ENCODE data around the gene ADNP2.

The ADNP2 gene

GRCh38 chr18:80126797-80127196 is 17.7 kb downstream of the ADNP2 start:
- no peak overlapping the region for H3K27ac ChIP-seq (ENCODE audit: low read depth, low read length)
- H3K36me3 ChIP-seq (ENCODE audit: insufficient read depth, low read length): peaks cover 12% of the 10 kb centered on the region
- H3K4me1 ChIP-seq (ENCODE audit: control insufficient read depth, insufficient read depth, low read length, unreplicated experiment): no peaks in the 10 kb centered on the region
- no peak overlapping the region for H2AFZ ChIP-seq (ENCODE audit: low read length, unreplicated experiment)
- no peak overlapping the region for H3K4me3 ChIP-seq (ENCODE audit: low read depth, low read length)
- no peaks in the 10 kb centered on the region for H3K27me3 ChIP-seq (ENCODE audit: insufficient read depth, low read length)
- peaks cover 59% of the 10 kb centered on the region for H3K79me2 ChIP-seq (ENCODE audit: control insufficient read depth, insufficient read depth, low read length, unreplicated experiment)

- peaks cover 58% of the 10 kb centered on the region for H3K79me2 ChIP-seq (ENCODE audit: control insufficient read depth, insufficient read depth, low read length, unreplicated experiment)
- H3K27ac ChIP-seq (ENCODE audit: low read depth, low read length): no peak overlapping the region
- H3K36me3 ChIP-seq (ENCODE audit: insufficient read depth, low read length): peaks cover 5% of the 10 kb centered on the region
- no peaks in the 10 kb centered on the region for H3K4me1 ChIP-seq (ENCODE audit: control insufficient read depth, insufficient read depth, low read length, unreplicated experiment)
- no peak overlapping the region for H2AFZ ChIP-seq (ENCODE audit: low read length, unreplicated experiment)
- H3K27me3 ChIP-seq (ENCODE audit: insufficient read depth, low read length): no peaks in the 10 kb centered on the region
- no peak overlapping the region for H3K4me3 ChIP-seq (ENCODE audit: low read depth, low read length)
Measured at GRCh38 chr18:80127635-80128034, 18.6 kb downstream of the ADNP2 start.

- H3K27me3 ChIP-seq (ENCODE audit: insufficient read depth, low read length): no peaks in the 10 kb centered on the region
- peaks cover 11% of the 10 kb centered on the region; the same call in 1 of the 2 replicates for H3K36me3 ChIP-seq (ENCODE audit: insufficient read depth, low read length)
- H2AFZ ChIP-seq (ENCODE audit: low read length, unreplicated experiment): no peak overlapping the region
- H3K4me3 ChIP-seq (ENCODE audit: low read depth, low read length): no peak overlapping the region
- peaks cover 41% of the 10 kb centered on the region for H3K79me2 ChIP-seq (ENCODE audit: control insufficient read depth, insufficient read depth, low read length, unreplicated experiment)
- H3K4me1 ChIP-seq (ENCODE audit: control insufficient read depth, insufficient read depth, low read length, unreplicated experiment): no peaks in the 10 kb centered on the region
- no peak overlapping the region for H3K27ac ChIP-seq (ENCODE audit: low read depth, low read length)
Measured at GRCh38 chr18:80129672-80130367, 20.8 kb downstream of the ADNP2 start.

GRCh38 chr18:80130555-80130954 is 21.5 kb downstream of the ADNP2 start:
- Histone ChIP-seq H3K4me3 (ENCODE audit: low read depth, low read length) (no peak overlapping the region), H3K79me2 (ENCODE audit: control insufficient read depth, insufficient read depth, low read length, unreplicated experiment) (peaks cover 37% of the 10 kb centered on the region), H3K36me3 (ENCODE audit: insufficient read depth, low read length) (peaks cover 13% of the 10 kb centered on the region; the same call in 1 of the 2 replicates), H3K4me1 (ENCODE audit: control insufficient read depth, insufficient read depth, low read length, unreplicated experiment) (no peaks in the 10 kb centered on the region), H3K27ac (ENCODE audit: low read depth, low read length) (no peak overlapping the region), H2AFZ (ENCODE audit: low read length, unreplicated experiment) (no peak overlapping the region), H3K27me3 (ENCODE audit: insufficient read depth, low read length) (no peaks in the 10 kb centered on the region)

GRCh38 chr18:80132180-80132812 is 23.2 kb downstream of the ADNP2 start:
- no peaks in the 10 kb centered on the region for H3K4me1 ChIP-seq (ENCODE audit: control insufficient read depth, insufficient read depth, low read length, unreplicated experiment)
- H3K4me3 ChIP-seq (ENCODE audit: low read depth, low read length): no peak overlapping the region
- H3K79me2 ChIP-seq (ENCODE audit: control insufficient read depth, insufficient read depth, low read length, unreplicated experiment): peaks cover 36% of the 10 kb centered on the region
- H2AFZ ChIP-seq (ENCODE audit: low read length, unreplicated experiment): no peak overlapping the region
- peaks cover 14% of the 10 kb centered on the region; the same call in 1 of the 2 replicates for H3K36me3 ChIP-seq (ENCODE audit: insufficient read depth, low read length)
- no peaks in the 10 kb centered on the region for H3K27me3 ChIP-seq (ENCODE audit: insufficient read depth, low read length)
- no peak overlapping the region for H3K27ac ChIP-seq (ENCODE audit: low read depth, low read length)

GRCh38 chr18:80133124-80133523 is 24.1 kb downstream of the ADNP2 start:
- H3K27me3 ChIP-seq (ENCODE audit: insufficient read depth, low read length): no peaks in the 10 kb centered on the region
- no peak overlapping the region for H2AFZ ChIP-seq (ENCODE audit: low read length, unreplicated experiment)
- no peaks in the 10 kb centered on the region for H3K4me1 ChIP-seq (ENCODE audit: control insufficient read depth, insufficient read depth, low read length, unreplicated experiment)
- peaks cover 27% of the 10 kb centered on the region for H3K79me2 ChIP-seq (ENCODE audit: control insufficient read depth, insufficient read depth, low read length, unreplicated experiment)
- no peak overlapping the region for H3K4me3 ChIP-seq (ENCODE audit: low read depth, low read length)
- no peak overlapping the region for H3K27ac ChIP-seq (ENCODE audit: low read depth, low read length)
- peaks cover 18% of the 10 kb centered on the region; the same call in 1 of the 2 replicates for H3K36me3 ChIP-seq (ENCODE audit: insufficient read depth, low read length)

GRCh38 chr18:80135136-80135535 is 26.1 kb downstream of the ADNP2 start:
- Histone ChIP-seq H3K27ac (ENCODE audit: low read depth, low read length) (no peak overlapping the region), H3K79me2 (ENCODE audit: control insufficient read depth, insufficient read depth, low read length, unreplicated experiment) (peaks cover 15% of the 10 kb centered on the region), H3K27me3 (ENCODE audit: insufficient read depth, low read length) (no peaks in the 10 kb centered on the region), H2AFZ (ENCODE audit: low read length, unreplicated experiment) (no peak overlapping the region), H3K4me1 (ENCODE audit: control insufficient read depth, insufficient read depth, low read length, unreplicated experiment) (no peaks in the 10 kb centered on the region), H3K4me3 (ENCODE audit: low read depth, low read length) (no peak overlapping the region), H3K36me3 (ENCODE audit: insufficient read depth, low read length) (peaks cover 24% of the 10 kb centered on the region)

GRCh38 chr18:80136679-80137078 is 27.6 kb downstream of the ADNP2 start:
- H2AFZ ChIP-seq (ENCODE audit: low read length, unreplicated experiment): no peak overlapping the region
- peaks cover 4% of the 10 kb centered on the region for H3K79me2 ChIP-seq (ENCODE audit: control insufficient read depth, insufficient read depth, low read length, unreplicated experiment)
- H3K36me3 ChIP-seq (ENCODE audit: insufficient read depth, low read length): peaks cover 24% of the 10 kb centered on the region
- no peaks in the 10 kb centered on the region for H3K27me3 ChIP-seq (ENCODE audit: insufficient read depth, low read length)
- no peaks in the 10 kb centered on the region for H3K4me1 ChIP-seq (ENCODE audit: control insufficient read depth, insufficient read depth, low read length, unreplicated experiment)
- H3K27ac ChIP-seq (ENCODE audit: low read depth, low read length): no peak overlapping the region
- H3K4me3 ChIP-seq (ENCODE audit: low read depth, low read length): no peak overlapping the region

- peaks cover 24% of the 10 kb centered on the region for H3K36me3 ChIP-seq (ENCODE audit: insufficient read depth, low read length)
- H3K27ac ChIP-seq (ENCODE audit: low read depth, low read length): no peak overlapping the region
- H3K4me3 ChIP-seq (ENCODE audit: low read depth, low read length): no peak overlapping the region
- H3K27me3 ChIP-seq (ENCODE audit: insufficient read depth, low read length): no peaks in the 10 kb centered on the region
- no peak overlapping the region for H2AFZ ChIP-seq (ENCODE audit: low read length, unreplicated experiment)
- H3K79me2 ChIP-seq (ENCODE audit: control insufficient read depth, insufficient read depth, low read length, unreplicated experiment): no peaks in the 10 kb centered on the region
- H3K4me1 ChIP-seq (ENCODE audit: control insufficient read depth, insufficient read depth, low read length, unreplicated experiment): no peaks in the 10 kb centered on the region
Measured at GRCh38 chr18:80137137-80137536, 28.1 kb downstream of the ADNP2 start.

GRCh38 chr18:80137976-80138375 is 28.9 kb downstream of the ADNP2 start:
- H3K27ac ChIP-seq (ENCODE audit: low read depth, low read length): no peak overlapping the region
- no peaks in the 10 kb centered on the region for H3K4me1 ChIP-seq (ENCODE audit: control insufficient read depth, insufficient read depth, low read length, unreplicated experiment)
- H3K79me2 ChIP-seq (ENCODE audit: control insufficient read depth, insufficient read depth, low read length, unreplicated experiment): no peaks in the 10 kb centered on the region
- peaks cover 24% of the 10 kb centered on the region for H3K36me3 ChIP-seq (ENCODE audit: insufficient read depth, low read length)
- H3K4me3 ChIP-seq (ENCODE audit: low read depth, low read length): no peak overlapping the region
- no peaks in the 10 kb centered on the region for H3K27me3 ChIP-seq (ENCODE audit: insufficient read depth, low read length)
- H2AFZ ChIP-seq (ENCODE audit: low read length, unreplicated experiment): no peak overlapping the region

GRCh38 chr18:80140455-80140985 is 31.5 kb downstream of the ADNP2 start:
- Histone ChIP-seq H3K4me1 (ENCODE audit: control insufficient read depth, insufficient read depth, low read length, unreplicated experiment) (no peaks in the 10 kb centered on the region), H3K27me3 (ENCODE audit: insufficient read depth, low read length) (no peaks in the 10 kb centered on the region), H3K79me2 (ENCODE audit: control insufficient read depth, insufficient read depth, low read length, unreplicated experiment) (no peaks in the 10 kb centered on the region), H2AFZ (ENCODE audit: low read length, unreplicated experiment) (no peak overlapping the region), H3K4me3 (ENCODE audit: low read depth, low read length) (no peak overlapping the region), H3K36me3 (ENCODE audit: insufficient read depth, low read length) (peaks cover 12% of the 10 kb centered on the region), H3K27ac (ENCODE audit: low read depth, low read length) (no peak overlapping the region)
